Testis (tissue), 2 donors: ENCODE data around the gene SAMD15.

ENCODE experiments used
- POLR2A ChIP-seq: fragments of 450-650 bp; IDR thresholded peaks from one replicate; pipeline ENCODE4 v1.6.1; 2017; ENCODE audit warnings: antibody characterized with exemption, mild to moderate bottlenecking, moderate library complexity
- TF ChIP-seq, protein P1 (sequence below), 3 experiments: fragments of 450-650 bp in 2 of 3; fragments of 200-600 bp in 1 of 3; sonication (generic) in 1 of 3; IDR thresholded peaks; one replicate each; pipeline ENCODE4 v1.5.1; 2016 to 2019; ENCODE audit warnings: antibody characterized with exemption in 3 of 3, mild to moderate bottlenecking in 2 of 3, moderate library complexity in 1 of 3

DNA sequence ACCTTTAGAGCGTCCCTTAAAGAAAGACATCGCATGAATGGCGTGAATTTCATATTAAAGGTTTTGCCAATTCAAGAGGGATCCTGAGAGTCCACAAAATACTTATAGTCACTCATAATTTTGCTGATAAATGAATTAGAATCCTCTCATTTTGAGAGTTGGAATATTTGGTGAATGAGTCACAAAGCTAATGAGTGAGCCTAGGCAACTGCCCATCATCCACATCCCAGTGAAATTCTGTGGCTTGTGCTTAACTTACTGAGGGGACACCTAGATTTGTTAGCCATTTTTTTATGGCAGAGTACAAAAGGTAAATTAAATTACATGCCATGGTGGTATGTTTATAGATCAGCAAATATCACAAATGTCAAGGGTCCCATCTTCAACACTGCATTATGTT, 58.9 kb downstream of the SAMD15 start:
- TF ChIP-seq, protein P1, sequence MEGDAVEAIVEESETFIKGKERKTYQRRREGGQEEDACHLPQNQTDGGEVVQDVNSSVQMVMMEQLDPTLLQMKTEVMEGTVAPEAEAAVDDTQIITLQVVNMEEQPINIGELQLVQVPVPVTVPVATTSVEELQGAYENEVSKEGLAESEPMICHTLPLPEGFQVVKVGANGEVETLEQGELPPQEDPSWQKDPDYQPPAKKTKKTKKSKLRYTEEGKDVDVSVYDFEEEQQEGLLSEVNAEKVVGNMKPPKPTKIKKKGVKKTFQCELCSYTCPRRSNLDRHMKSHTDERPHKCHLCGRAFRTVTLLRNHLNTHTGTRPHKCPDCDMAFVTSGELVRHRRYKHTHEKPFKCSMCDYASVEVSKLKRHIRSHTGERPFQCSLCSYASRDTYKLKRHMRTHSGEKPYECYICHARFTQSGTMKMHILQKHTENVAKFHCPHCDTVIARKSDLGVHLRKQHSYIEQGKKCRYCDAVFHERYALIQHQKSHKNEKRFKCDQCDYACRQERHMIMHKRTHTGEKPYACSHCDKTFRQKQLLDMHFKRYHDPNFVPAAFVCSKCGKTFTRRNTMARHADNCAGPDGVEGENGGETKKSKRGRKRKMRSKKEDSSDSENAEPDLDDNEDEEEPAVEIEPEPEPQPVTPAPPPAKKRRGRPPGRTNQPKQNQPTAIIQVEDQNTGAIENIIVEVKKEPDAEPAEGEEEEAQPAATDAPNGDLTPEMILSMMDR (IDR thresholded peaks at IDR 0.05), result no peak
- TF ChIP-seq POLR2A, result no peak
